GM12874 (cell line): ENCODE data around the gene PRR16.

Experiments used
- TF ChIP-seq, protein P1 (sequence below): IDR thresholded peaks from 2 replicates; pipeline ENCODE4 v1.5.1; 2011; ENCODE audit warnings: low read depth, mild to moderate bottlenecking, control low read depth, low read length, moderate library complexity; ENCODE audit not compliant: insufficient read depth

PRR16 gene

DNA sequence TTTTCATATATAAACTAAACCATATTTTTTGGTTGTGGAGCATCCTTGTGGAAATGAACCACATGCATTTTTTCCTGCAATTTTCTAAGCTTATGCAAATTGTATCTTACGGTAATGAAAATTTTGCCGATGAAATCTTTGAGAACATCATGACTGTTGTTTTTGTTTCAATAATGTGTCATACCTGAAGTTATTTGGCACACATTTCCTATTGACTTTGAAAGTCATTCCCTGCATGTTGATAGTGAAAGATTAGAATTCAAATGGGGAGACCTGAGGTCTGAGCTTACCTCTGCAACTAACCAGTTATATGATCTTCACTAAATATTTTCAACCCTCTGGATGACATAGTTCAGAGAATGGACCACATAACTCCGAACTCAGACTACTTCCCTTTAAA is 88.5 kb downstream of the PRR16 start:
- TF ChIP-seq, protein P1, sequence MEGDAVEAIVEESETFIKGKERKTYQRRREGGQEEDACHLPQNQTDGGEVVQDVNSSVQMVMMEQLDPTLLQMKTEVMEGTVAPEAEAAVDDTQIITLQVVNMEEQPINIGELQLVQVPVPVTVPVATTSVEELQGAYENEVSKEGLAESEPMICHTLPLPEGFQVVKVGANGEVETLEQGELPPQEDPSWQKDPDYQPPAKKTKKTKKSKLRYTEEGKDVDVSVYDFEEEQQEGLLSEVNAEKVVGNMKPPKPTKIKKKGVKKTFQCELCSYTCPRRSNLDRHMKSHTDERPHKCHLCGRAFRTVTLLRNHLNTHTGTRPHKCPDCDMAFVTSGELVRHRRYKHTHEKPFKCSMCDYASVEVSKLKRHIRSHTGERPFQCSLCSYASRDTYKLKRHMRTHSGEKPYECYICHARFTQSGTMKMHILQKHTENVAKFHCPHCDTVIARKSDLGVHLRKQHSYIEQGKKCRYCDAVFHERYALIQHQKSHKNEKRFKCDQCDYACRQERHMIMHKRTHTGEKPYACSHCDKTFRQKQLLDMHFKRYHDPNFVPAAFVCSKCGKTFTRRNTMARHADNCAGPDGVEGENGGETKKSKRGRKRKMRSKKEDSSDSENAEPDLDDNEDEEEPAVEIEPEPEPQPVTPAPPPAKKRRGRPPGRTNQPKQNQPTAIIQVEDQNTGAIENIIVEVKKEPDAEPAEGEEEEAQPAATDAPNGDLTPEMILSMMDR, result no peak

DNA sequence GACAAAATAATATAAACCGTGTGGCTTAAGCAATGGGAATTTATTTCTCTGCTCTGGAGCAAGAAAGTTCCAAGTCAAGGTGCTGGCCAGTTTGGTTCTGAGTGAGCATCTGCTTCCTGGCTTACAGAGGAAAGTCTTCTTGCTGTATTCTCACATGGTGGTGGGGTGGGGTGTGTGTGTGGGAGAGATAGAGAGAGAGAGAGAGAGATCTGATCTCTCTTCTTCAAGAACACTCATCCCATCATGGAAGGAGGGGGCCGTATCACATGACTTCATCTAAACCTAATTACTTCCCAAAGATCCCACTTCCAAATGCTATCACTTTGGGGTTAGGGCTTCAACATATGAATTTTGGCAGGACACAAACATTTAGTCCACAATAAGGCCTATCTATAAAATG is 91.2 kb downstream of the PRR16 start:
- TF ChIP-seq, protein P1, result no peak

GRCh38 chr5:120564013-120564412 is 99.9 kb downstream of the PRR16 start:
- TF ChIP-seq, protein P1, result no peak

GRCh38 chr5:120567066-120567465 is 103.0 kb downstream of the PRR16 start:
- TF ChIP-seq, protein P1, result no peak

GRCh38 chr5:120567921-120568320 is 103.8 kb downstream of the PRR16 start:
- TF ChIP-seq, protein P1, result no peak

DNA sequence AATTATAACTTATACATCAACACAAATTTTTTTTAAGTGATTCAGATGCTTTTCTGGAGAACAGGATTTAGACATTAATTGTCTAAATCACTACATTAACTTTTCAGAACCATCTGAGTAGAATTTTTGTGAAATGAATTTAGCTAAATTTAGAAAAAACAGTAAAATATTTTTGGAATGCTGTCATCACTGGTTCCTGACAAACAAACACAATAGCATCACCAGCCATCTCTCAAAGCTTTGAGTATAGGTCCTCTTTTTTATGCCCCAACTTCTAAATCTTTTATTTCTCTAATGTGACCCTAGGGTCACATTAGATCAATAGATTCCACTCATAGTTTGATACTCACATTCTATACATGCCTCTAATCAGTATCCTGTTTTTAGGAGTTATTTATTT is 104.6 kb downstream of the PRR16 start:
- TF ChIP-seq, protein P1, result no peak

DNA sequence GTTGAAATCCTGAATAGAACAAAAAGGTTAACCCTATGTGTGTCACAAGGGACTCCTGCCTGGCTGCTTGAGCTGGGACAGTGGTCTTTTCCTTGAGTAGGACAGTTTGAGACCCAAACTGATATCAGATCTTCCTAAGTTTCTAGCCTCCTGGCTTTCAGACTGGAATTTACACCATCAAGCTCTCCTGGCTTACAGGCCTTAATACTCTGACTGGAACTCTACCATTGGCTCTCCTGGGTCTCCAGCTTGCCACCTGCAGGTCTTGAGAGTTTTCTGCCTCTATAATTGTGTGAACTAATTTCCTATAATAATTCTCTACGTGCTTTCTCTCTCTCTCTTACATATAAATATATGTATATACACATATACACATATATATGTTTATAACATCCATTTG is 112.5 kb downstream of the PRR16 start:
- TF ChIP-seq, protein P1, result no peak

DNA sequence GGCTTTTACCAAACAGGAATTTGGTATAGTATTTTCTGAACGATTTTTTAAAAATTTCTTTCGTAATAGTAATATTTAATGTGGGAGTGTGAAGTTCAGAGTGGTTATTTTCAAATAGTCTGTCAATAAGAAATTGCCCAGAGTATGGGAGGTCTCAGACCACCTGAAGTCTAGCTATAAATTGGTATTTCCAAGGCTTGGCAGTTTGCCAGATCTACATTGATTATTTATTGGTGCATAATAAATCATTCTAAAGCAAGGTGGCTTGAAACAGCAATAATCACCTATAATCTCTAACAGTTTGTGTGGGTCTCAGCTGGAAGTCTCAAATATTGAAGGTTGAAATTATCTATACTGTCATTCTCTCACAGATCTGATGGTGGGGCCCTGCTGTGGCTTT is 118.5 kb downstream of the PRR16 start:
- TF ChIP-seq, protein P1, result no peak
